ENCODE data around the gene ZIC4.
A peak's percentile ranks its signal among the peaks of the same experiment; 100 is the strongest.

The ZIC4 gene

DNA sequence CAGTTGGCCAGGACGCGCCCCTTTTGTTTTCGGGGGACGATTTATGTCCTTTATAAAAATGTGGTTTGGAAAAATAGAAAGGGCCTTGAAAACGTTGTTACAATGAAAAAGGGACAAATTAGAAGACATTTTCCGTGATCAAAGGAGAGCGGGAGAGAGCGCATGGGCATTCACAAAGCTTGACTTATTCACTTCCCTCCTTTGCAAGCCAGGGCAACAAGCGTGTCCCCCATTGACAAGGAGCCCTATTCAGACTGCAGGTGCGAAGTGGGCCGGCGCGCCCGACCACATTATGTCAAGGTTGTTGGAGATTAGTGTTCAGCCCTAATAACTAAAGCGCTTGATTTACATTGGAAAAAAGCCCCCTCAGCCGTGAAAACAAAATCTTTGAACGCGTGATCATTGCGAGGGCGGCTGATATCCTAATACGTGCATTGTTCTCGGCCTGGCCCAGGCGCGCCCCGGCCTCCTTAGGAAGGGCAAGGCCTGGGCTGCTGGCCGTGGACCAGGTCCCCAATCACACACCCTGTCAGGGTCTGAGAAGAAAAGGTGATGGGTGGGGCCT lies 25.9 kb downstream of the ZIC4 start:
- DNase-seq: no peak
- in situ Hi-C loops (cut with MboI; ENCODE audit: low pct_unique_long_range_greater_than_20kb, low sequenced_read_pairs): no loop called here

DNA sequence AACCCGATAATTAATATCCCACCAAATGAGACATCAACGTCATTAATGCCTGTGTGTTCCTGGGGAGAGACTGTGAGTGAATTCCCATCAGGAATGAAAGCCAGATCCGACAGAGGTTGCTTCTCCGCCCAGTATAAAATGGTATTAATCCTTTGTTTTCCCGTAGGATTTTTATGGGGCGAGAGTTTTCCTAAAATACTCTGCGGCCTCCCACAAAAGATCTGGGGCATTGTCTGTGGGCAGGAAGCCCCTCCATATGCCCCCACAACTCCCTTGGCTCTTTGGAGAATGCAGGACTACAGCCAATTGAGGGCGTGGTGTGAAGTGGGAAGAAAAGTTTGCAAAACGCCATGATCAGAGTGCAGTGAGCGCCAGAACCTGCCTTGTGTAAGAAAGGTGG lies 26.7 kb downstream of the ZIC4 start:
- no peak for DNase-seq
- in situ Hi-C loops (cut with MboI; ENCODE audit: low pct_unique_long_range_greater_than_20kb, low sequenced_read_pairs): no loop called here

DNA sequence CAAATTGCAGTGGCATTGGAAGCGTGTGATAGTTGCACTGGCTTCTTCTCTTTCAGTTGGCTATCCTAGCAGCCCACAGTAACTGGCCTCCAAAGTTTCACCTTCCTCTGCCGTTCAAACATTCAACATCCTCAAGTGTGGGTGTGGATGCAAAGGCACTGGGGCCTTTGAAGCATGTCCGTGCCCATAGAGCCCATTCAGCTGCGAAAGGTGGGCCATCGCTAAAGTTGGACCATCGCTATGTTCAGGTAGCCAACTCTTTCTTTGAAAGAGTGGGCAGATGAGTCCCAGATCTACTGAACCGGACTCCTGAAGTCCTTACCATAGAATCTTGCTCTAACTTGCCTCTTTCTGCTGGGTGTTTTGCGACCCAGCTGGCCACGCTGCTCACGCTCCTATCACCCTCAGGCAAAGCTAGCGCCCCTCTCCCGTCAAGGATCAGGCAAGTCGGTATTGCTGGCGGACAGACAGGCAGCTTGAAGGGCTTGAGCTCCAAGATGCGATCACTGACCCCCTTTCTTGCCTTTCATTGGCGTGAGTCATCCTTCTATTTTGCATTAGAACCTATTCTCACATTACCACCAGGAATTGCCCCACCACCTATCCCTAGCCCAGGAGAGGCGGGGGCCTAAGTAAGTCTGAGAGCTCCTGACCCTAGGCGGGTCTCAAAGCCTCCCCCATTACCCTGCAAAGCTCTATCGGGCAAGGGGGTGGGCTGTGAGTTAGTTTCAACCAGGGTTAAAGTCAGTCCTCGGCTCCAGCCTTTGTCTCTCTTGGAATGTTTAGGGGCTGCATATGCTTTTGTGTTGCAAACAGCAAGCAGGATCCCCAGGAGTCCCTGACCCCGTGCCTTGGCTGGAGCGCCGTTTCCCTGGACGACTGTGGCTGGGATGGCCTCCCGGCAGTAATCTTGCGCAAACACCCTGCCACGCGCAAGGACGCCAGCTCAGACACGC lies 28.7 kb downstream of the ZIC4 start:
- in situ Hi-C loops (cut with MboI; ENCODE audit: low pct_unique_long_range_greater_than_20kb, low sequenced_read_pairs): no loop called here
- no peak for DNase-seq

DNA sequence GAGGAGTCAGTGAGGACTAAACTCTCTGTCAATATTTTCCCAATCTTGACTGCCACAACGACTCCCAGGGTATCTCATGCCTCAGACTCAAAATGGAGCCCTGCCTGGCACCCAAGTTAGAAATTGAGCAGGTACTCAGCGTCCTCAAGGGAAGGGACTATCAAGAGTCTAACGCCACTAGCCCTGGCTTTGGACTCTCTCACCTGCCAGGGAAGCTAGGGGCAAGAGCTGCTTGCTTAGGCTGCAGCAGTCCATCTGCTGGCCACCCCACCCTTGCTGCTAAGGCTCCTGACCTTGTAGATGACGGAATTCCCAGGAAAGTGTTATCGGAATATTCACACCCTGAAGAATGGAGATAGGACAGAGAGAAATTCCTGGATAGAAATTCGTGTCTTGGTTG lies 33.0 kb downstream of the ZIC4 start:
- in situ Hi-C loops (cut with MboI; ENCODE audit: low pct_unique_long_range_greater_than_20kb, low sequenced_read_pairs): no loop called here
- DNase-seq: no peak

DNA sequence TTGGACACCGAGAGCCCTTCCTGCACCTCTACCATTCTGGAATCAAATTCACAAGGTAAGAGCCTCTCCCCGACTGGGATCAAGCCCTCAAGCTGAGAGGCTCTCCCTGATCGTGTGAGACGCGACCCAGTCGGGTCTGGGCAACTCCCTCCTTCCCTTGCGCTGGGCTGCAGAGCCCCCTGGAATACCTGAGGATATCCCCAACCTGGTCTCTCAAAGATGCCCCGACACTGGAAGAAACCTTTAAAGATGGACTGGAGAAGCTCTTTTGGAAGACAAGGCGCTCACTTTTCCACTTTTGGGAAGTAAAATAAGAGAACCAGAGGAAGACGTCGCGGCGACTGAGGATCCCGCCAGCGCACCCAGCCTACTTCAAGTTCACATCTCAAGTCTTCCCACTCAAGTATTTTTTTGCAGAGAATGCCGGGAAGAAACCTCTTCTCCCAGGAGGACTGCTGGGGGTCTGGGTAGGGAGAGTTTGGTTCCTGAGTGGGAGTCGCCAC lies 33.8 kb downstream of the ZIC4 start:
- DNase-seq: no peak
- in situ Hi-C loops (cut with MboI; ENCODE audit: low pct_unique_long_range_greater_than_20kb, low sequenced_read_pairs): no loop called here

DNA sequence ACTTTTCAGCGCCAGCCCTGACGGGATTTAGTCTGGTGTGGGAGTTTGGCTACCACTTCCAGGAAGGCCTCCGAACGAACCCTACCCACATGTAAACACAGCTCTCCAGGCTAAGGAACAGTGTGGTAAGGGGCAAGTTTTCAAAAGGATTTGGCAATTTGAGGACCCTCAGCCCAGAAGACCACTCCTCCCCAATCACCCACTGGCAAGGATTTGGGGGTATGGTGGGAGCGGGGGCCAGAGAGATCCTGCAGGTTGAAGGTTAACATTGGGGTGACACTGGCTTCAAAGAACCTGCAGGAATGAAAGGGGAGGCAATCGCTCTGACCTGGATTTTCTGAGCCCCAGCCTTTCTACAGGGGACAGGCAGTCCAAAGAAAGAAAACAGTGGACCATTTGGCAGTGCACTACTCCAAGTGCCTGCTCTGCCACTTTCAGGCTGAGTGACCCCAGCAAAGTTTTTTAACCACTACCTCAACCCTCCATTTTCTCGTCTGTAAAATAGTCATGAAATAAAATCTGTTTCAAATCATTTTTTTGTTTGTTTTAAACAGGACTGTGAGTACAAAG lies 34.5 kb downstream of the ZIC4 start:
- DNase-seq: no peak
- in situ Hi-C loops (cut with MboI; ENCODE audit: low pct_unique_long_range_greater_than_20kb, low sequenced_read_pairs): no loop called here

DNA sequence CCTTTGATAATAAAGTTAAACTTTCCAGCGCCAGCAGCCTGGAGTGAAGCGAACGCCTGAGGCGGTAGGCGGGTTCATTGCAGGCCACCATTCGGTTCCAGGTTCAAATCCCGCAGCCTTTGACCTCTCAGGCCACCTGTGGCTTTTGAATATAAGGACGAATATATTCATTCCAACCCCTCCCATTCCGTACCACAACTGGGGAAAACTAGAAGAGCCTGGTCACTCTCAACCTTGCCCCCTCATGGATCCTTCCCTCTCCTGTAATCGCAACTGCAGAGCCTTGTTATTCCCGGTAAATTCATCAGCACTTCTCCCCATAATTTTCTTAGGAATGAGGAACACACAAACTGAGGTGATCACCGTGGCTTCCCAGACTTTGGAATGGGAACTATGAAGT lies 35.2 kb downstream of the ZIC4 start:
- DNase-seq: no peak
- in situ Hi-C loops (cut with MboI; ENCODE audit: low pct_unique_long_range_greater_than_20kb, low sequenced_read_pairs): no loop called here

DNA sequence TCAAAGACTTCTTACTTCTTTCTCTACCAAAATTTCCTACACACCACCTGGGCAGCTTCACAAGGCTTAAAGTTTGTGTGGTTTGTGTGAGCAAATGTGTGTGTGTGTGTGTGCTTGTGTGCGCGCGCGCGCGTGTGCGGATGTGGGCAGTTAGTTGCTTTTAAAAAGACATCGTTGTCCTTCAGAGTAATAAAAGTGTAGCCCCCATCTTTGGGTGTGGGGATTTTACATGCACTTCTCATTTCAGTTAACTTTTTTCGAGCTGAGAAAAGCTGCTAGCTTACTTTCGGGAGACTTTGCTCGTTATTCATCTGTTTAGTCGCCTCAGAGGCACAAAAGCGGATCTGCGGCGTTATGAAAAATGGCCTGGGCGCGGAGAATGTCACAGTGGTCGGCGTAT lies 36.0 kb downstream of the ZIC4 start:
- no peak for DNase-seq
- in situ Hi-C loops (cut with MboI; ENCODE audit: low pct_unique_long_range_greater_than_20kb, low sequenced_read_pairs): no loop called here

DNA sequence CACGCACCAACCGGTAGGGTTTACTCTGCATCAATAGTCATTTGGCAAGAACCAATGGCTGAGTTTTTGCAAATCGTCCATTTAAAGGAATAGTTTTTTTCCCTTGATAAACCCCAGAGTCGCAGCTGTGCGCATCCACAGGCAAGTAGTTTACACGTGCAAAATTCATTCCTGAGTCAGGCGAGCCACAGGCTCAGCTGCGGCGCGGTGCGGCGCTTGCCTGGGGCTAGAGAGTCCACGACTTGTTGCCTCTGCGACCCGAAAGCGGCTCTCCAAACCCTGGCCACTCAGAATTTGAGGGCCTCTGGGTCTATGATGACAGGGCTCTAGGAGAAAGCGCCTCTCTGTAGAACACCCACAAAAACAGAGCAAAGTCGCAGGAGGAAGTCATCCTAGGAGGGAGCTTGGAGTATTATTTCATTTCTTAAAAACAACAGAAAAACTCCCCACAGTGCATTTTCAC lies 36.7 kb downstream of the ZIC4 start:
- DNase-seq: no peak
- in situ Hi-C loops (cut with MboI; ENCODE audit: low pct_unique_long_range_greater_than_20kb, low sequenced_read_pairs): no loop called here

DNA sequence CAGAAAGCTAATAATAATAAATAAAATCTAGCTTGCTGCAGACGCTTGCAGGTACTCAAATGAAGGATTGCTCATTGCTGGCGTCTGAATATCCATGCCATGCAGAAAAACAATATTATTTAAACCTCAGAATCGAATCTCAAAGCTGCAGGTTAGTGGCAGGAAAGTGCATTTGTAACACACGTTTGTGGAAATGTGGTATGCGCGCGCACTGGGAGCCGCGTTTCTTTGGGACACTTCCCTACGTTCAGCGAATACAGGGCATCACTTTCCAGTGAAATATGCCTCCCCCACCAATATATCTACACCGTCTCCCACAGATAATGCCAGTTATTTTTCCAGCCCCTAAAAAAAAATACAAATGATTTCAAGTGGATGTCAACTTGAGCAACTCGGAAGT lies 37.1 kb downstream of the ZIC4 start:
- DNase-seq: no peak
- in situ Hi-C loops (cut with MboI; ENCODE audit: low pct_unique_long_range_greater_than_20kb, low sequenced_read_pairs): no loop called here

DNA sequence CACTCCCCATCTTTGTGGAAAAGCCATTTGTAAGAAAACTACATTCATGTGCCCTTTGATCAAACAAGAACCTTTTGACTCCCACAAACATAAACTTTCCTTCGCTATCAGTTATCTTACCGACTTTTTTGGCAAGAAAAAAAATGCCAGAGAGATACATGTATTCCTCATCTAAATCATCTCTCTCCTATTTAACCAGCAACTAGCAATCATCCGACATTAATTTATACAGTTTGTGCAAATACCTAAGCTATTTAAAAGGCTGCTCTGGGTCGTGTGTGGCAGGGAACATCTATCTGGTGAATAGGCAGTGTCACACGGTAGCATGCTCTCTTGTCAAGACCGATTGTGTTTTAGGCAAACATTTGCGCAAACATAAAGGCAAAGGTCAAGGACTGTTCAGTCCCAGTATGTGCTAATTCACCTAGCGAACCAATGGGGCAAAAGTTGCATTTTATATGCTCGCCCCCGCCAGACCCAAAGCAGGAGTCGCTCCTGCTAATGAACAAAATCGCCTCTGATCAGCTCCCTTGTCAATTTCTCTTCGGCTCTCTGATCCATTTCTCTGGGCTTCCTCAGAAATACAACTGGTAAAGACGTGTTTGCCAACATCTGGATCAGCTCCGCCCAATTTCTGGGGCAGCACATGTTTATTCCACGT lies 37.7 kb downstream of the ZIC4 start:
- DNase-seq: no peak
- in situ Hi-C loops (cut with MboI; ENCODE audit: low pct_unique_long_range_greater_than_20kb, low sequenced_read_pairs): no loop called here

DNA sequence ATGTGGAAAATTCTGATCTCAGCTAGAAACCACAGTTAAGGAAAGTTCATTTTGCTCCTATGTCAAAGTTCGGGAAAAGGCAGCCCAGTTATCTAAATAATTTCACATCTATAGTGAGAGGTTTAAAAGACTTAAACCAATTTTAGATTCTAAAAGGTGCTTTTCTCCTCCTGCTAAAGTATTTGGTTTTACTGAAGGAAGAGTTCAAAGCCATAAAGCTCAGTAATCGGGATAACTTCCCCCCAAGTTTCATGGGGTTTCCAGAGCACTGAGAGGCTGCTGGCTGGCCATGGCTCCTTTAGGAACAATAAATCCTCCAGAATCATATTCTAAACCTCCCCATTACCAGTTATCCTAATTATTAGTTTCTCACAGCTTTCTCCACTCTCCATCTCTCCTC lies 38.2 kb downstream of the ZIC4 start:
- in situ Hi-C loops (cut with MboI; ENCODE audit: low pct_unique_long_range_greater_than_20kb, low sequenced_read_pairs): no loop called here

DNA sequence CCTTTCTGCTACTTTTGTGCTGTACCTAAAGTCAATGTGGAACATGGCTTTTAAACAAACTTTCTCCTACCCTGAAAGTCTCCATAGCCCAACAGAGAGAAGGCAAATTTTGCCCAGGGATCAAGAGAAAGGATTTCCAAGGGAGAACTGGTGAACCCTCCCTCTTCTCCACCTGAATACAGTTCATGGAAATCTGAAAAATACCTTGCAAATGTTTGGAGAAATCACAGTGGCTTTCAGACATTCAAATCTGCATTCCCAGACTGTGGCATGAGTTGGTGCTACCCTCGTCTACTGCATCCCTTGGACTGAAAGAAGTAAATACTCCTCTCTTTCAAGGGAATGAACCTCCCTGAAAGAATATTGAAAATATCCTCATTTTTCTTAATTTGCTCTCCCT lies 38.7 kb downstream of the ZIC4 start:
- in situ Hi-C loops (cut with MboI; ENCODE audit: low pct_unique_long_range_greater_than_20kb, low sequenced_read_pairs): no loop called here
- DNase-seq: no peak

More for the DNA sequence above, 38.2 kb downstream of the ZIC4 start:
- DNase-seq: no peak

DNA sequence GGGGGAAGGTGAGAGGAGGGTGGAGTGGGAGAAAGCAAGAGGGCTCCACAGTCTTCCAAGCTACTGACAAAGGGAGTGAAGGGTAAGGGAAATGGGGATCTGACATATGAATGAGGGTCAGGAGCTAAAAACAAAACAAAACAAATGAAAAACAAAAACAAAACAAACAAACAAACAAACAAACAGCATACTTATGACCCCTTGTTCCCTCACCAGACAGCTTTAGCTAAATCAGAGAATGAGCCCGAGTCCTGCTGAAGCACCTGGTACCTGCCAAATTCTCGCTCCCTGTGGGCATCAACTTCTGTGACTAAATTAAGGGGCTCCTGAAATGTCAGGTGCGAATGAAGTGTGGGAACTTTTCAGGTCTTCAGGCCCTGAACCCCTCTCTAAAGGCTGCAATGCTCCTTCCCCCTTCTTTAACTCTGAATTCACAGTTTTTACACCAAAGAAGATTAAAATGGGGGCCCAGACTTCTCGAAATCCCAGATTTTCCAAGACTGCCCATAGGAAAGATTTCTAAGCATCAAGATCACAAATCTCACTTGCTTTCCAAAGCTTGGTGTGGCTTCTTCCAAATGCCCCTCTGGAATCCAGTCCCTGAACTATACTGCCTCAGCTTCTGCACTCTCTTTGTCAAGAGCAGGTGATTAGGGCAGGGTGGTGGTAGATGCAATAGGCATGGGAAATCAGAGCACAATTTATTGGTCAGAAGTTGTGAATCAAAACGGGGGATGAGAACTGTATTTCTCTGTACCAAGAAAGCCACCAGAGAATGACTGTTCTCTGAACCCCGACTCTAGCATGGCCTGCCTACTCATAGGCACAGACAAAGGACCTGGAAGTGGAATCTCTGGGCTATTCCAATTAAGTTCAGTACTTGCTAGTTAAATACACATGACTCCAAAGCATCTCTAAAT lies 40.9 kb downstream of the ZIC4 start:
- DNase-seq: no peak
- in situ Hi-C loops (cut with MboI; ENCODE audit: low pct_unique_long_range_greater_than_20kb, low sequenced_read_pairs): no loop called here

DNA sequence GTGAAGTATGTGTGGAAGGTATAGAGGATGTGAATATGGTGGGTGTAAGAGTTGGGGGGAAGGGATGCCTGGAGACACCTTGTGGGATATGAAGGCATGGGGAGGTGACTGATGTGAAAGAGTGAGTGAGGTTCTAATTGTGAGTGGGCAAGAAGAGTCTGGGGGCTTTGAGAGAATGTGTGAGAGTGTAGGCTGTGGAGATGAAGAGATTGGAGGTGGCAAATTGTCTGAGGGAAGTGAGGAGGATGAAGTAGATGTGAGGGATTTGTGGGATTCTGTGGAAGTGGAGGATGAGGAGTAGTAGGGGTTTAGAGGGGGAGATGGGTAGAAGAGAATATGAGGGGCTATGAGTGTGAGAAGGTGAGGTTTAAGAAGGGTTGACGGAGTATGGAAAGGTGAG lies 41.6 kb downstream of the ZIC4 start:
- in situ Hi-C loops (cut with MboI; ENCODE audit: low pct_unique_long_range_greater_than_20kb, low sequenced_read_pairs): no loop called here
- DNase-seq: no peak

DNA sequence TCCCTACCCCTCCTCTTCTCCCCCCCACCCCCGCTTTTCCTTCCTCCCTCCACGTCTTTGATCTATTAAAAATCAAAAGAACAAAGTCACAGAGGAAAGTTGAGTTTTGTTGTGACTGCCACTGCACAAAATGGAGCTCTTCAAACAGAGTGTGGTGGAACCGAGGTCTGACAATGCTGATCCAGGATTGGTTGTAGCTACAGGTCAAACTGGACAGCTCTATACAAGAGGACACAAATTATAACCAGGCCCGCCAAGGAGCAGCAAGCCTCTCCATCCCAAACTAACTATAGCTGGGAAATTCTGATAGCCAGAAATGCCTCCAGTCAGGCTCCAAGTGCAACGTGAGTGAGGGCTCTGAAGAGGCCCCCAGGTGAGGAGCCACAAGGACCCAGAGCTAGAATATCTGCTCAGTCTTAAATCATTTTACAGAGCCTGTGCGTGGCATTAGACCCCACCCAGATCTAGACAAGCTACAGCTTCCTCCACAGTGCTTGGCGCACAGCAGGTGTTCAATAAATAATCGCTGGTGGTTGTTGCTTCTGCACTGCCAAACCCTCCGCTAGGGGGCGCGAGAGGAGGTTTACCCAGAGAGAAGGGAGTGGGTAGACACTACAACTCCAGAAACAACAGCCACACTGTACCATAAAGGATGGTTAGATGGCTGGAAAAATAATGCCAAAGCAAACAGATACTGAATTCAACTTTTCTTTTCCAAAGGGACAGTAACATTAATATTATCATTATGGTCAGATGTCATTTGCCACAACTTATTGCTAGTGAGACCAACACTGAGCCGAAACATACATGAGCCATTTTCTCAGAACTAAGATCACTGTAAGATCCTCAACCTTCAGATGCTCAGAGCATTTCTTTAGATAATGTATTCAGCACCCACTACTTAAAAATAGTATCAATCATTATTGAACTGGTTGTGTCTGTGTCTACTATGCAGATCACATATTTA lies 44.6 kb downstream of the ZIC4 start:
- in situ Hi-C loops (cut with MboI; ENCODE audit: low pct_unique_long_range_greater_than_20kb, low sequenced_read_pairs): no loop called here
- peak; percentile 54 for DNase-seq

DNA sequence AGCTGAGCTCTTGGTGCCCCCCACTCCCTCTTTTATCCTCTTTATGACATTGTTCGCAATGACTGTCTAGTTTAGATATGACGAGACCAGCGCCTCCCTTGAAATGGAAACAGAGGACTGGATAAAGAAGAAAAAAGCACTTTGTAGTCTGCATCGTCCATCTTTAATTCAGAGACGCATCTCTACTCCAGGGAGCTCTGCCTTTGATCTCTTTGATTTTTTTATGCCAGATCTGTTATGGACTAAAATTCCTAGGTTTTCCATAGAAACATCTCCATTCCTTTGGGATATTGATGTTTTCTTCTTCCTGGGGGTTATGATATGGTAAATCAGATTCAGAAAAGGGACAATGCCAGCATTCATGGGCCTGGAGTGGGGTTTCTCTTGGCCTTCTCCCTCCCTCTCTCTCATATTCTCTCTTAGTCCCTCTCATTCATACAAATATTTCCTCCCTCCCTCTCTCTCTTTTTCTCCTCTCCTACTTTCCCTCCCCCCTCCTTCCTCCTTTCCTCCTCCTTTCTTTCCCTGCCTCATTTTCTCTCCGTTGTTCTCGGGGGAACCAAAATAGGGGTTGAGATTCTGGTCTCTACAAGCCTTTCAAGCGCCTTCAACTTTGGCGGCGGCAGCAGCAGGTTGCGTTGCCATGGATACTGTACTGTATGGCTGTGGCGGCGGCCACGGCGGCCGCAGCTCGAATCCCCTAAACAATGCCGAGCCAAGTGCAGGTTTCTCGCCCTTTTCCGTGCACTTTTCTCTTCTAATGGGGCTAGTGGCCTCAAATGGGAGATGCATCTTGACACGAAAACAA lies 45.5 kb downstream of the ZIC4 start:
- in situ Hi-C loops (cut with MboI; ENCODE audit: low pct_unique_long_range_greater_than_20kb, low sequenced_read_pairs): no loop called here
- no peak for DNase-seq
